Psoas muscle (tissue), 8 donors: ENCODE data around the gene ABHD11. TPM values are rescaled to one million over a fixed set of nuclear protein-coding genes. Genes with fewer than 3 reads are reported as not detected.

Source experiments
- ATAC-seq, 4 donors: fragments of 200-7000 bp; cut with Tn5 transposase; one replicate each; pipeline ENCODE4 v1.9.1; 2020; ENCODE audit warnings: moderate library complexity in 3 of 4, mild to moderate bottlenecking in 2 of 4
- DNase-seq, 2 donors: peaks; one replicate each; pipeline ENCODE4 v3.0.0-alpha.2; 2020
- H3K27ac ChIP-seq: fragments of 200-600 bp; one replicate; pipeline ENCODE4 v1.8.0; 2022
- H3K27me3 ChIP-seq, 3 donors: fragments of 200-600 bp in 1 of 3; one replicate each; pipeline versions ENCODE4 v1.6.1 to v1.8.0; 2013 to 2022; ENCODE audit warnings: low read length in 2 of 3, mild to moderate bottlenecking in 2 of 3, moderate library complexity in 1 of 3; ENCODE audit not compliant: insufficient read depth in 3 of 3
- H3K36me3 ChIP-seq, 2 donors: fragments of 200-600 bp in 1 of 2; one replicate each; pipeline versions ENCODE4 v1.6.1 to v1.8.0; 2013 to 2022; ENCODE audit warnings: low read depth in 1 of 2, mild to moderate bottlenecking in 1 of 2, moderate library complexity in 1 of 2; ENCODE audit not compliant: insufficient read depth in 1 of 2
- H3K4me1 ChIP-seq: fragments of 200-600 bp; one replicate; pipeline ENCODE4 v1.8.0; 2022
- H3K4me3 ChIP-seq: fragments of 200-600 bp; one replicate; pipeline ENCODE4 v1.8.0; 2022; ENCODE audit warnings: mild to moderate bottlenecking
- H3K9me3 ChIP-seq: fragments of 200-600 bp; one replicate; pipeline ENCODE4 v1.8.0; 2022
- WGBS, 3 donors: extraction: QIAGEN DNeasy Blood & Tissue Kit; methylation state at CpG; one replicate each; pipeline versions ENCODE4 v1.1.6 to v1.1.7; 2013; 5-methylcytosine and 5-hydroxymethylcytosine counted together
- intact Hi-C, 2 donors: fragments of 100-400 bp; cut with DNase I; formaldehyde crosslinking; loops; one replicate each; pipeline versions ENCODE4 v1.11.0 to v1.14.2; 2022
- polyA plus RNA-seq, 3 donors: library from polyadenylated mRNA; stranded (reverse); fragments of 200-250 nt; gene quantifications; one replicate each; pipeline ENCODE4 v1.2.3, GENCODE V29; 2013
- total RNA-seq, 4 donors: library from RNA; stranded (reverse); fragmentation: NEBNext Ultra II Directional in 2 of 4; extraction: Animal tissue kit (Norgen Biotek cat#: 25700) in 2 of 4; gene quantifications; one replicate each; pipeline versions ENCODE4 v1.2.1 to v1.2.4, GENCODE V29; 2021 to 2023
- TF ChIP-seq, protein P1 (sequence below): fragments of 200-600 bp; IDR thresholded peaks from one replicate; pipeline ENCODE4 v1.8.0; 2022; ENCODE audit warnings: antibody characterized with exemption
- donor health status: healthy with polysubstance abuse.
- donor health status: DM: no; HTN: no; CAD: no; lungs with moderate emphysema.
- donor health status: Bipolar disorder and iron deficiency.
- donor health status: healthy.
- donor health status: DM: yes; HTN: yes; CAD: no.
- donor health status: DM: no; HTN: no; CAD: no.
- donor health status: DM: no; HTN: no; CAD: no.
- donor health status: DM: yes; HTN: yes; CAD: no.

ABHD11 gene
- total and polyA plus RNA-seq, 7 donors: 6.8 to 26.6 (median 14.1) TPM

- Histone ChIP-seq H3K4me1 (no peaks in the 10 kb centered on the region), H3K27me3 (no peaks in the 10 kb centered on the region), H3K36me3 (peaks cover 0 to 43% of the 10 kb centered on the region in 2 donors), H3K4me3 (no peak overlapping the region), H3K27ac (no peak overlapping the region), H3K9me3 (no peaks in the 10 kb centered on the region)
- DNase-seq (no peak), ATAC-seq (peak; percentile 32 to 62 (median 60))
- TF ChIP-seq, protein P1, sequence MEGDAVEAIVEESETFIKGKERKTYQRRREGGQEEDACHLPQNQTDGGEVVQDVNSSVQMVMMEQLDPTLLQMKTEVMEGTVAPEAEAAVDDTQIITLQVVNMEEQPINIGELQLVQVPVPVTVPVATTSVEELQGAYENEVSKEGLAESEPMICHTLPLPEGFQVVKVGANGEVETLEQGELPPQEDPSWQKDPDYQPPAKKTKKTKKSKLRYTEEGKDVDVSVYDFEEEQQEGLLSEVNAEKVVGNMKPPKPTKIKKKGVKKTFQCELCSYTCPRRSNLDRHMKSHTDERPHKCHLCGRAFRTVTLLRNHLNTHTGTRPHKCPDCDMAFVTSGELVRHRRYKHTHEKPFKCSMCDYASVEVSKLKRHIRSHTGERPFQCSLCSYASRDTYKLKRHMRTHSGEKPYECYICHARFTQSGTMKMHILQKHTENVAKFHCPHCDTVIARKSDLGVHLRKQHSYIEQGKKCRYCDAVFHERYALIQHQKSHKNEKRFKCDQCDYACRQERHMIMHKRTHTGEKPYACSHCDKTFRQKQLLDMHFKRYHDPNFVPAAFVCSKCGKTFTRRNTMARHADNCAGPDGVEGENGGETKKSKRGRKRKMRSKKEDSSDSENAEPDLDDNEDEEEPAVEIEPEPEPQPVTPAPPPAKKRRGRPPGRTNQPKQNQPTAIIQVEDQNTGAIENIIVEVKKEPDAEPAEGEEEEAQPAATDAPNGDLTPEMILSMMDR: peak; percentile 37
- intact Hi-C loops: no loop called here
- WGBS, 3 donors: 67 to 74% (median 74%) methylated on average over 13 of the region's 13 CpGs
These were observed 37.1 kb downstream of the ABHD11 start for GRCh38 chr7:73701357-73701995.

GRCh38 chr7:73700581-73701134 lies 37.9 kb downstream of the ABHD11 start:
- intact Hi-C loops: no loop called here
- ATAC-seq: no peak
- 85 to 89% (median 85%) methylated on average over 12 to 15 of the region's 15 CpGs for WGBS, 3 donors

GRCh38 chr7:73700069-73700423 lies 38.6 kb downstream of the ABHD11 start:
- intact Hi-C loops: no loop called here
- Histone ChIP-seq H3K36me3 (peaks cover 0 to 57% of the 10 kb centered on the region in 2 donors), H3K9me3 (no peaks in the 10 kb centered on the region), H3K4me1 (no peaks in the 10 kb centered on the region), H3K4me3 (no peak overlapping the region), H3K27ac (no peak overlapping the region), H3K27me3 (no peaks in the 10 kb centered on the region)
- TF ChIP-seq, protein P1: no peak
- 78 to 85% (median 80%) methylated on average over 8 to 14 of the region's 14 CpGs for WGBS, 3 donors
- ATAC-seq (no peak), DNase-seq (no peak)

More at GRCh38 chr7:73700581-73701134, 37.9 kb downstream of the ABHD11 start:
- no peak for DNase-seq
- Histone ChIP-seq H3K27ac (no peak overlapping the region), H3K9me3 (no peaks in the 10 kb centered on the region), H3K27me3 (no peaks in the 10 kb centered on the region), H3K36me3 (peaks cover 0 to 51% of the 10 kb centered on the region in 2 donors), H3K4me1 (no peaks in the 10 kb centered on the region), H3K4me3 (no peak overlapping the region)
- TF ChIP-seq, protein P1: no peak

DNA sequence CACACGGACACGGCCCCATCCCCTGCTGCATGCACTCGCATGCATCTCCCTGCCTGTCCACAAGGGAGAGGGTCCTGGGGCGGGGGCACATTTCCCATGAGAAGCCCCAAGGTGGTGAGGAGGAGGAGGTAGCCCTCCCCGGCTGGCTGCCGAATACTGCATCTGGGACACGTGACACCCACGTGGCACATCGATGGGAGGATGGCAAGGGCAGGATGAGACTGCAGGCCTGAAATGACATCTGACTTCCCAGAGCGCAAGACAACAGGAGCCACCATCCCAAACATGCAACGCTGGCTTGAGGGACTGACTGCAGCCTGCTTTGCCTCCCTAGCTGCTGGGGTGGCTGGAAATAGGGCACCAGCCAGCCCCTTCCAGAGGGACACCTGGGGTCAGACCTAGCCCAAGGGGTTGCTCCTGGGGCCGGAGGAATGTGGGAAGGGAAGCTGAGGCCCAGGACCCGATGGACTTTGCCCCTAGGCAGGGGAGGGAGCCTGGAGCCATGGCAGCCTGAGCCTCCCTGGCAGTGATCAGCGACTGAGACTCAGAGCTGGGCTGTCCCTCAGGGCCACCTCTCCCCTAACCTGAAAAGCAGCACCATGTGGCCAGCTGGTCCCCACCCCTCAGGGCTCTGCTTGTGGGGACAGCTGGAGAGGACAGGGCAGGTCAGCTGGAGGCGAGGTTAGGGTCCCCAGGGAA lies 39.1 kb downstream of the ABHD11 start:
- DNase-seq (no peak), ATAC-seq (no peak)
- peaks cover 0 to 63% of the 10 kb centered on the region in 2 donors for H3K36me3 ChIP-seq
- H3K9me3 ChIP-seq: no peaks in the 10 kb centered on the region
- 68 to 73% (median 73%) methylated on average over 15 of the region's 15 CpGs for WGBS, 3 donors
- intact Hi-C loops: no loop called here
- TF ChIP-seq, protein P1: no peak
- no peaks in the 10 kb centered on the region for H3K27me3 ChIP-seq
- no peaks in the 10 kb centered on the region for H3K4me1 ChIP-seq
- H3K27ac ChIP-seq: no peak overlapping the region
- no peak overlapping the region for H3K4me3 ChIP-seq
